SU-DHL-6 (cell line): ENCODE results near the gene GRIK4.

Source experiments
- EZH2phosphoT487 ChIP-seq: fragments of 200-600 bp; sonication (generic), shearing (Covaris generic); conservative IDR thresholded peaks from 2 replicates; pipeline ENCODE4 v1.6.1; 2018; ENCODE audit warnings: mild to moderate bottlenecking, antibody characterized with exemption, low read length, moderate library complexity, mixed read lengths
- TF ChIP-seq, protein P1 (sequence below): fragments of 200-600 bp; sonication (generic); IDR thresholded peaks from one replicate; pipeline ENCODE4 v1.5.1; 2017; ENCODE audit warnings: antibody characterized with exemption, mild to moderate bottlenecking, low read length, moderate library complexity; ENCODE audit not compliant: insufficient read depth, poor library complexity, severe bottlenecking

DNA sequence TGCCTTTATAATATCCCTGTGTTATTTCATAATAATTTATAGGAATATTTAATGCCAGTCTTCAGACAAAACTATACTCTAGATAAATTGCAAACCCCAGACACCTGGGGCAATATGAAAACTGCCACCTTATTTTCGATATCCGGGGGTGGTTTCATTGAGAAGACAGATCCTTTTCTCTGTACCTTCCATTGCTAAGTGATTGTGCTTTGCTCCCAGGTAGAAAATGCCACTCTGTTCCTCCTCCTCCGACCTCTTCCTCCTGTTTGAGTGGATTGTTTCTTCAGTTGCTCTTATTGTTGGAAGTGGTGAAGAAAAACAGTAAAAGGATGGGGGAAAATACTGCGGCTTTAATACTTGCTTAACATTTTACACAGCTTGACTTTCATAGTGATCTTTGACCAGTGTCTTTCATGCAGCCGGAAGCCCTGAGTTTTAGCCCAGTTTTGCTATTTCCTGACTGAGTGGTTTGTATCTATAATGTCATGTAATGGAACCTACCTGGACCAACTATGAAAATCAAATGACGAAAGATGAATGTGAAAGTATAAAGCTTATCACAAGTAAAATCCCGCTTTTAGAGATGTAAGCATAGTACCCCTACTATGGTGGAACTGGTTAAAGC lies 5.6 kb upstream of the GRIK4 start:
- TF ChIP-seq, protein P1, sequence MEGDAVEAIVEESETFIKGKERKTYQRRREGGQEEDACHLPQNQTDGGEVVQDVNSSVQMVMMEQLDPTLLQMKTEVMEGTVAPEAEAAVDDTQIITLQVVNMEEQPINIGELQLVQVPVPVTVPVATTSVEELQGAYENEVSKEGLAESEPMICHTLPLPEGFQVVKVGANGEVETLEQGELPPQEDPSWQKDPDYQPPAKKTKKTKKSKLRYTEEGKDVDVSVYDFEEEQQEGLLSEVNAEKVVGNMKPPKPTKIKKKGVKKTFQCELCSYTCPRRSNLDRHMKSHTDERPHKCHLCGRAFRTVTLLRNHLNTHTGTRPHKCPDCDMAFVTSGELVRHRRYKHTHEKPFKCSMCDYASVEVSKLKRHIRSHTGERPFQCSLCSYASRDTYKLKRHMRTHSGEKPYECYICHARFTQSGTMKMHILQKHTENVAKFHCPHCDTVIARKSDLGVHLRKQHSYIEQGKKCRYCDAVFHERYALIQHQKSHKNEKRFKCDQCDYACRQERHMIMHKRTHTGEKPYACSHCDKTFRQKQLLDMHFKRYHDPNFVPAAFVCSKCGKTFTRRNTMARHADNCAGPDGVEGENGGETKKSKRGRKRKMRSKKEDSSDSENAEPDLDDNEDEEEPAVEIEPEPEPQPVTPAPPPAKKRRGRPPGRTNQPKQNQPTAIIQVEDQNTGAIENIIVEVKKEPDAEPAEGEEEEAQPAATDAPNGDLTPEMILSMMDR: no peak
- no peak for TF ChIP-seq EZH2phosphoT487
